ENCODE measurements around the gene LDLRAD4. TPM values are rescaled to one million over a fixed set of nuclear protein-coding genes. Genes with fewer than 3 reads are reported as not detected.

Gene LDLRAD4
- total RNA-seq, 6 donors from 2014 or later, result 19.5 to 26.6 (median 24.4) TPM

DNA sequence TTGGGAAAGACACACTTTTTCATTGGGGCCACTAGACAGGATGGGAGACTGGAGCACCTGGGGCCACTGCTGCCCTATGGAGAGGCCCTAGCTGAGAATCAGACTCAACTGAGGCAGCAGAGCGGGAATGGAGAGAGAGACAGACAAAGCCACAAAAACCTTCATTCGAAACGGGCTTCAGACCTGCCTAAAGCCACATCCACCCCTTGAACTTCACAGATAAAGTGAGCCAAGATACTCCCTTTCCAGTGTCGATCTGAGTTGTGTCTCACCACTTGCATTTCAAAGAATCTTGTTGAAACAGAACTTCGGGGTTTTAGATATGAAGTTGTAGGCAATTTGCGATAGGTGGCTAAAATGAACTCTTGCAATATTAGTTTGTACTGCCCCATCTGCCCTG, 11.3 kb upstream of the LDLRAD4 start:
- TF ChIP-seq POLR2AphosphoS5 (IDR thresholded peaks at IDR 0.05), result no peak
- no peak for TF ChIP-seq CTCF (IDR thresholded peaks at IDR 0.05)
- no peak for TF ChIP-seq EP300 (IDR thresholded peaks at IDR 0.05)
- TF ChIP-seq POLR2A (IDR thresholded peaks at IDR 0.05), result no peak
- H3K36me3 ChIP-seq, result no peaks in the 10 kb centered on the region
- DNase-seq (no peak), ATAC-seq (ENCODE audit: low FRiP score in 2 of 2) (no peak)
- no peaks in the 10 kb centered on the region for H3K9me3 ChIP-seq
- no peak overlapping the region for H3K27ac ChIP-seq
- no peaks in the 10 kb centered on the region for H3K4me1 ChIP-seq
- H3K27me3 ChIP-seq, result no peaks in the 10 kb centered on the region
- 87 to 88% methylated on average over 6 of the region's 6 CpGs for WGBS, 2 donors
- no peak overlapping the region for H3K4me3 ChIP-seq

DNA sequence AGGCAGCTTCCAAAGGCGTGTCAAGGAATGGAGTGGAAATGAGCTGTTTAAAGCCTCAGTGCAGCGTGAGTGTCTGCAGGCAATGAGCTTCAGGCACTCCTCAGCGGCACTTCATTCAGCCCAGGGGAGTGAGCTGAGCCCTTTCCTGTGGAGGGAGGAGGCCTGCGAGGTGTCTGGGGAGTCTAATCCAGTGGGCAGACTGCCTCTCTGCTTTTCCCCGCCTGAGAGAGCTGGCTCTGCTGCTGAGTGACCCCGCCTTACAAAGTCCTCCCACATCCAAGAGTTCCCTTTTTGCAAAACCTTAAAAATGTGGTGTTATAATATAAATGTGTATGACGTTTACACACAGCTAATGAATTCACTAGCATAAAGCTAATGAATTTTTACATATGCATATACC, 7.0 kb upstream of the LDLRAD4 start:
- peaks cover 0 to 4% (median 0%) of the 10 kb centered on the region in 4 donors for H3K27me3 ChIP-seq
- TF ChIP-seq POLR2A (IDR thresholded peaks at IDR 0.05) (no peak), CTCF (IDR thresholded peaks at IDR 0.05) (no peak), EP300 (IDR thresholded peaks at IDR 0.05) (no peak), POLR2AphosphoS5 (IDR thresholded peaks at IDR 0.05) (no peak)
- H3K4me1 ChIP-seq, result peaks cover 3 to 4% (median 4%) of the 10 kb centered on the region in 4 donors
- ATAC-seq (ENCODE audit: low FRiP score in 2 of 2) (peak; percentile 49 to 59), DNase-seq (no peak)
- no peak overlapping the region for H3K27ac ChIP-seq
- H3K9me3 ChIP-seq, result no peaks in the 10 kb centered on the region
- no peaks in the 10 kb centered on the region for H3K36me3 ChIP-seq
- no peak overlapping the region for H3K4me3 ChIP-seq
- WGBS, 2 donors, result 32 to 51% methylated on average over 7 of the region's 7 CpGs

DNA sequence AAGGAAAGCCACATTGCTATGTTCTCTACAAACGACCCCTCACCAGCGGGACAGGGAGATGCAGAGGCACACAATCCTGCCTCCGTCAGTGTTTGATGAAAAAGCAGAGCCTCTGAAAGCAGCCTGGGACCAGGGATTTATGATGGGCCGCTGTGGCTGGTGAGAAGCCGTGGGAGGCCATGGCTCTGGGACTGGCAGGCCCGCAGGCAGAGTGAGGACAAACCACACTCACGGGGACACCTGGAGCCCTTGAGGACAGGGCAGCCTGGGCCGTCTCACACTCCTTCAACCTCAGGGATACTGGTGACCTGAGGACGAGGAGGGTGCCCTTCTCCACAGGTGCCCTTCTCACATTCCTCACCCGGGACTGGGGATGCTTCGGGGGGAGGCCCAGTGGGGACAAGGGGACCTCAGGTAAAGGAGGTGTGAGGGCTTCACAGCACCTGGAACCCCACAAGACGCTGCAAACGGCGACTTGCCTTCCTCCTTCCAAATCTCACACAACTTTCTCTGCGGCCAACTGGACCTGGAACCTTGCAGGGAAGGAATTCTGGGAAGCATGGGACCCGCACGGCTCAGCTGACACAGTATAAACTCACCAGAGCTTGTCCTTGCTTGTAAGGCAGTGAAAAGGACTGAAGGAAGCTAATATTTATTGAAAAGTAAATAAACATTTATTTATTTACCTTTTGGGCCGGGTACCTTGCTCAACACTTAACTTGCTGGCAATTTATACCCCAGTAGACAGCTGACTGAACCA, 5.3 kb upstream of the LDLRAD4 start:
- WGBS, 2 donors, result 83 to 85% methylated on average over 14 to 18 of the region's 18 CpGs
- H3K27ac ChIP-seq, result no peak overlapping the region
- H3K9me3 ChIP-seq, result no peaks in the 10 kb centered on the region
- no peak for ATAC-seq (ENCODE audit: low FRiP score in 2 of 2)
- H3K4me1 ChIP-seq, result peaks cover 11 to 20% (median 14%) of the 10 kb centered on the region in 4 donors
- no peak for DNase-seq
- TF ChIP-seq CTCF (IDR thresholded peaks at IDR 0.05), result no peak
- no peak for TF ChIP-seq POLR2AphosphoS5 (IDR thresholded peaks at IDR 0.05)
- no peak for TF ChIP-seq EP300 (IDR thresholded peaks at IDR 0.05)
- TF ChIP-seq POLR2A (IDR thresholded peaks at IDR 0.05), result no peak
- H3K4me3 ChIP-seq, result no peak overlapping the region
- peaks cover 0 to 9% (median 0%) of the 10 kb centered on the region in 4 donors for H3K27me3 ChIP-seq
- no peaks in the 10 kb centered on the region for H3K36me3 ChIP-seq

DNA sequence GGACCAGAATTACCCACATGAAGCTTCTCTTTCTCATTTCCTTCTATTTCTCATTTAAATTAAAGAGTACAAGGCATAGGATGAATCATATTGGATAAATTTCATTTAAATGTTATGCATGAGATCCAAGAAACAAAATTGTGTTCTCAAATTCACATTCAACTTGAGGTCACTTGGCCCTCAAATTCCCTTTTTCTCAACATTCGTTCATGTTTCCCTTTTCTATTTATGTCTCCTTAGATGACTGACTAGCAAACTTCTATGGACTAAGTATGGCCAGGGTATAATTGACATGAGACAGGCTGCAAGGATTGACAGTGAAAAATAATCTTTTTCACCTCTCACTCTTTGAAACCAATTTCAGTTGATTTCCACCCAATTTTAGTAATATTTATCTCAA, 4.0 kb upstream of the LDLRAD4 start:
- Histone ChIP-seq H3K36me3 (no peaks in the 10 kb centered on the region), H3K27ac (no peak overlapping the region), H3K9me3 (no peaks in the 10 kb centered on the region), H3K4me1 (peaks cover 23 to 34% (median 23%) of the 10 kb centered on the region in 4 donors), H3K4me3 (no peak overlapping the region), H3K27me3 (peaks cover 0 to 16% (median 0%) of the 10 kb centered on the region in 4 donors)
- no peak for DNase-seq
- WGBS, 2 donors, result 55 to 60% methylated on average over 1 of the region's 1 CpG
- ATAC-seq (ENCODE audit: low FRiP score in 2 of 2), result no peak
- no peak for TF ChIP-seq POLR2A (IDR thresholded peaks at IDR 0.05)
- no peak for TF ChIP-seq POLR2AphosphoS5 (IDR thresholded peaks at IDR 0.05)
- no peak for TF ChIP-seq EP300 (IDR thresholded peaks at IDR 0.05)
- TF ChIP-seq CTCF (IDR thresholded peaks at IDR 0.05), result no peak

Data from upper lobe of left lung (tissue), 6 donors.